Ascending aorta (tissue), 2 donors: Measurements from ENCODE around the gene ADGRD2. TPM values are rescaled to one million over a fixed set of nuclear protein-coding genes. Genes with fewer than 3 reads are reported as not detected.

Experiments used
- DNase-seq, 2 donors: peaks; one replicate each; pipeline ENCODE4 v3.0.0-alpha.2; 2019; ENCODE audit warnings: low spot score in 2 of 2
- H3K27ac ChIP-seq, 2 donors: fragments of 200-600 bp; sonication (generic); one replicate each; pipeline ENCODE4 v1.5.1; 2016 to 2017; ENCODE audit warnings: mild to moderate bottlenecking in 1 of 2
- H3K27me3 ChIP-seq: fragments of 200-600 bp; sonication (generic); one replicate; pipeline ENCODE4 v1.5.1; 2017
- H3K36me3 ChIP-seq, 2 donors: fragments of 200-600 bp; sonication (generic); one replicate each; pipeline ENCODE4 v1.5.1; 2016
- H3K4me1 ChIP-seq, 2 donors: fragments of 200-600 bp; sonication (generic); one replicate each; pipeline ENCODE4 v1.5.1; 2016 to 2017; ENCODE audit warnings: mild to moderate bottlenecking in 1 of 2
- H3K4me3 ChIP-seq, 2 donors: fragments of 200-600 bp; sonication (generic); one replicate each; pipeline ENCODE4 v1.5.1; 2016 to 2017; ENCODE audit warnings: mild to moderate bottlenecking in 1 of 2
- H3K9me3 ChIP-seq, 2 donors: fragments of 200-600 bp; sonication (generic); one replicate each; pipeline ENCODE4 v1.5.1; 2016
- CTCF ChIP-seq, 3 experiments: fragments of 200-600 bp in 2 of 3; fragments of 450-650 bp in 1 of 3; sonication (generic) in 2 of 3; IDR thresholded peaks; one replicate each; pipeline ENCODE4 v1.5.1; 2016 to 2019; ENCODE audit warnings: antibody characterized with exemption in 3 of 3, mild to moderate bottlenecking in 1 of 3, moderate library complexity in 1 of 3
- intact Hi-C: fragments of 100-400 bp; cut with DNase I; formaldehyde crosslinking; loops from one replicate; pipeline ENCODE4 v1.15.1; 2023
- total RNA-seq: library from RNA; depleted of rRNA; stranded (reverse); fragments of >200 nt; gene quantifications from one replicate; pipeline ENCODE4 v1.1.0, GENCODE V29; 2016

The ADGRD2 gene
- total RNA-seq, 1 donor from 2014 or later, result not detected

GRCh38 chr9:124472770-124473169 lies 22.5 kb downstream of the ADGRD2 start:
- Histone ChIP-seq H3K27ac (no peak overlapping the region), H3K27me3 (no peaks in the 10 kb centered on the region), H3K4me1 (no peaks in the 10 kb centered on the region), H3K4me3 (no peak overlapping the region), H3K36me3 (no peaks in the 10 kb centered on the region), H3K9me3 (no peaks in the 10 kb centered on the region)
- DNase-seq, result no peak
- no peak for TF ChIP-seq CTCF (IDR thresholded peaks at IDR 0.05)
- intact Hi-C loops, result no loop called here

- Histone ChIP-seq H3K4me1 (no peaks in the 10 kb centered on the region), H3K27me3 (no peaks in the 10 kb centered on the region), H3K4me3 (no peak overlapping the region), H3K9me3 (no peaks in the 10 kb centered on the region), H3K36me3 (no peaks in the 10 kb centered on the region), H3K27ac (no peak overlapping the region)
- intact Hi-C loops, result no loop called here
- no peak for DNase-seq
- no peak for TF ChIP-seq CTCF (IDR thresholded peaks at IDR 0.05)
Observed at GRCh38 chr9:124473310-124473709, 23.1 kb downstream of the ADGRD2 start.

GRCh38 chr9:124474151-124474550 lies 23.9 kb downstream of the ADGRD2 start:
- Histone ChIP-seq H3K27me3 (no peaks in the 10 kb centered on the region), H3K9me3 (no peaks in the 10 kb centered on the region), H3K4me1 (no peaks in the 10 kb centered on the region), H3K36me3 (no peaks in the 10 kb centered on the region), H3K27ac (no peak overlapping the region), H3K4me3 (no peak overlapping the region)
- DNase-seq, result no peak
- TF ChIP-seq CTCF (IDR thresholded peaks at IDR 0.05), result no peak
- intact Hi-C loops, result no loop called here

- H3K4me1 ChIP-seq, result no peaks in the 10 kb centered on the region
- no peaks in the 10 kb centered on the region for H3K27me3 ChIP-seq
- intact Hi-C loops, result no loop called here
- no peaks in the 10 kb centered on the region for H3K9me3 ChIP-seq
- no peak for TF ChIP-seq CTCF (IDR thresholded peaks at IDR 0.05)
- no peak for DNase-seq
- H3K27ac ChIP-seq, result no peak overlapping the region
- H3K36me3 ChIP-seq, result no peaks in the 10 kb centered on the region
- H3K4me3 ChIP-seq, result no peak overlapping the region
Observed at GRCh38 chr9:124475158-124475867, 25.1 kb downstream of the ADGRD2 start.

GRCh38 chr9:124475868-124476690 lies 25.8 kb downstream of the ADGRD2 start:
- Histone ChIP-seq H3K36me3 (no peaks in the 10 kb centered on the region), H3K4me3 (no peak overlapping the region), H3K27ac (no peak overlapping the region), H3K4me1 (no peaks in the 10 kb centered on the region), H3K9me3 (no peaks in the 10 kb centered on the region), H3K27me3 (no peaks in the 10 kb centered on the region)
- DNase-seq, result no peak
- intact Hi-C loops, result no loop called here
- no peak for TF ChIP-seq CTCF (IDR thresholded peaks at IDR 0.05)
